KG1 (cell line): ENCODE results near the gene COLEC11.

Experiments used
- DNase-seq: peaks from one replicate; lab custom pipeline; 2025; lab: John Stamatoyannopoulos, UW

Gene COLEC11

GRCh38 chr2:3585261-3586109, 9.4 kb upstream of the COLEC11 start:
- DNase-seq, result no peak

DNA sequence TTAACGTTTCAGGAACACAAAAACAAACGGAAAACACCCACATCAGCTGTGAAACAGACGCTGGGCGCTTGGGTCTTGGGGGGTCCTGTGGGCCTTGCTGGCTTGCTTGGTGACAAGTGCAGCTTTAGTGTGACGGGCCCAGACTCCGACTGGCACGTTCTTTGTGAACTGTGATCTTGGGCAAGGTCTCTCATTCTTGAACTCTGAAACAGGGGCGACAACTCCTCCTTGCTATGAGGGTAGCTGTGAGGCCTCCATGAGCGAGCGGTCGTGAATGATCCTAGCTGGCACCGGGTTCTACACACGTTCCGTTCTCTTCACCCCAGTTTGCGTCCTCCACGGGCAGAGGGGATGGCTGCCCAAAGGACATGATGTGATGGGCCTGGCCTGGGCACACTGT, 8.7 kb upstream of the COLEC11 start:
- no peak for DNase-seq

- no peak for DNase-seq
Measured at GRCh38 chr2:3587021-3587420, 7.9 kb upstream of the COLEC11 start.

DNA sequence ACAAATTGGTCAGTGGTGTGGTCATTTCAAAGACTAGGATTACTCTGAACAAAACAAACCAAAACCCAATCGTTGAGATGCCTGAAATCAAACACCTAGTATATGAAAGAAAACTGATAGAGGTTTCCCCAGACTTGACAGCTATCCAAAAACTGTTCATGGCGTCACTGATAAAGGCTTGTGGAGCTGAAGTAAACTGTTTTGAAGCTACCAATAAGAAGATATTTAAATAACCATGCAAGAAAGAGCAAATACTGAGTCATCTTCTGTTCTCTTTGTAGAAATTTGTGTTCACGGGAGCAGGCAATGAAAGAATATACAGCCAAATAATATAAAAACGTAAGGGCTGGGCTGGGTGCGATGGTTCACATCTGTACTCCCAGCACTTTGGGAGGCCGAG, 7.5 kb upstream of the COLEC11 start:
- no peak for DNase-seq

GRCh38 chr2:3588084-3588483, 6.8 kb upstream of the COLEC11 start:
- DNase-seq, result no peak

- no peak for DNase-seq
Measured at GRCh38 chr2:3589086-3589485, 5.8 kb upstream of the COLEC11 start.

DNA sequence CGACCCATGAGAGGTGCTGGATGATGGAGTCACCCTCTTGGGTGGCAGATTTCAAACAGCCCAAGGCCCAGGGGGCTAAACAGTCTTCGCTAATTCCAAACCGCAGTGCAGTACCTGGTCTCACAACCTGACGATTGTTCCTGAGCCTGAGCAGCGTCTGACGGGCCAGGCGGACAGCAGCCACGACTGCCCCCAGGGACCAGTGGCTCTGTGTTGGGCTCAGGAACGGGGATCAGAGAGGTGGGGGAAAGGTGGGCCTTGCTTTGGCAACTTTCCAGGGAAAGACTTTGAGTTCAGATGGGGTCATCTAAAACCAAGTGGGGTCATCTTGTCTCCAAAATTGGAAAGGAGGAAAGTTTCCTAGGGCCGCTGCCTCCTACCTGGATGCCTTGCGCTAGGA, 492 bp downstream of the COLEC11 start:
- DNase-seq, result no peak

DNA sequence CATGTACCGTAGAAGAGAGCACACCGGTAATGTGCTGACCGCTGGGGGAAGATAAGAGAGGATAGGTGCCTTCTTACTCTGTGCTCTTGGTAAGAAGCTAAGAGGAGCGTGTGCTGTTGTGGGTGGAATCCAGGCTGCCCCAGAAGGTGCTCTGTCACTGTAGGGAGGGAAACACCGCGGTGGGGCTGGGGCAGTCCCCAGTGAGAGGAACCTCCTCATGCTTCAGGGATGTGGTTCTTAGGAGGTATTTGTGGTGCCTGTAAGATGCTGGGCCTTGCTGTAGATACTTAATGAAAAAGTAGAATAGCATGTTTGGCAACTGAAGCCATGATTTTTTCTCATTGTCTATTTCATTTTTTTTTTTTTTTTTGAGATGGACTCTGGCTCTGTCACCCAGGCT, 1.1 kb downstream of the COLEC11 start:
- DNase-seq, result no peak

- no peak for DNase-seq
Measured at GRCh38 chr2:3596901-3597417, 2.0 kb downstream of the COLEC11 start.

GRCh38 chr2:3597567-3597966, 2.7 kb downstream of the COLEC11 start:
- DNase-seq, result no peak

DNA sequence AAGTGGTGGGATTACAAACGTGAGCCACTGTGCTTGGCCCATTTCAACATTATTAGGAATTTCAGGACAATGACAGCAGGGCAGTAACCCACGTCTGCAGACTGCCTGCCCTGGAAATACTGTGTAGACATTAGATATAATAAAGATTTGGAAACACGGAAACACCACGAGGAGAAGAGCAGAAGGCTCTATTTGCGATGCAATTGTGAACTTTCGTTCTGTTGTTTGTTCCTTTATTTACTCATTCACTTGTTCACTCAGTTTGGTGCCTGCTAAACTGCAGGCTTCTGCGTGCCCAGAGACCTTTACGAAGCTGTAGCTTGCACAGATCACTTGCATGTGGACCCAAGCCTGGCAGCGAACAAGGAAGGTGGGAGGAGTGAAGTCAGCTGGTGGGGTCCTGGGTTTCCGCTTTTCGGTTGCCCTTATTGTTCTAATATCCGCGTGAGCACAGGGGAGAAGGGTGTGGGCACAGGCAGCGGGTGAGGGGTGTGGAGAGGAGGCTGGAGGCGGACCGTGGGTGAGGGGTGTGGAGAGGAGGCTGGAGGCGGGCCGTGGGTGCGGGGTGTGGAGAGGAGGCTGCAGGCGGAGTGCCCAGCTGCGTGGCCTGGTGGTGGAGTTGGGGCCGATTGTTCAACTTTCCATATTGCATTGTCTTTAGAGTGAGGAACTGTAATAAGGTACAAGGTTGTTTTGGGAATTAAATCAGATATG, 3.4 kb downstream of the COLEC11 start:
- no peak for DNase-seq

DNA sequence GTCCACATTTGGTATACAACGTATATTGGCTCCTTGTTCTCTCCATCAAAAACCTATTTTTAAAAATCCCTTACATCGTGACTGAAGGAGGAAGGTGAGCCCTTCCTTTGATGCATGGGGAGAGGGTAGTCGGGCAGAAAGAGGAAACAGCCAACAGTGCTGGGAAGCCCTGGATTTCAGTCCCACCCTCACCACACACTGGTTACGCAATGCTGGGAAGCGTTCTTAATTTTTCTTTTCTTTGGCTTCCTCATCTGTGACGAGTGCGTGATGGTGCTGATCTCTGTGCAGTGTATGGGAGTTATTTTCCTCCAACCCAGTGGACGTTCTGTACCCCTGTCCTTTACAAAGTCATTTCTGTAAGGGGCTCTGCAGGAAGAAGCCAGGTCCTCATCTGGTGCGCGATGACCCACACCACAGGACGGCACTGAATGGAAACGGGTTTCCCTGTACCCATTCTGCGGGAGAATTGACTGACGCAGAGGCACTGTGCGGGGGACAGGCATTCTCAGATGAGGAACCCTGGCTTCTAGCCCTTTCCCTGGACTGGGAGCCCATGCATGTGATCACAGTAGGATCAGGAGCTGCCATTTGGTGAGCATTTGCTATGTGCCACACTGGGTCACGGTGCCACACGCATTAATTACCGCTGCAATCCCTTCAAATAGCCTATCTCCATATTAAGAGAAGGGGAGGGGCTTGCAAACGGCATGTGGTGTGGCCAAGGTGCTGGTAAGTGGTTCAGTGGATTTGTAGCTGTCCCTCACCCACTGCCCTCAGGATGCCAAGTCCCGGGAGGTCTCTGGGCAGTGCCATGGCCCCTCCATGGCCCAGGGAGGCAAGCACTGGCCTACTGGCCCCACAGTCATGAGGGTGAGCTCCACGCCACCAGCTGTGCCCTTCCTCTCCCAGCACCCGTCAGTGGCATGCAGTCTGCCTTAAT, 4.3 kb downstream of the COLEC11 start:
- no peak for DNase-seq

DNA sequence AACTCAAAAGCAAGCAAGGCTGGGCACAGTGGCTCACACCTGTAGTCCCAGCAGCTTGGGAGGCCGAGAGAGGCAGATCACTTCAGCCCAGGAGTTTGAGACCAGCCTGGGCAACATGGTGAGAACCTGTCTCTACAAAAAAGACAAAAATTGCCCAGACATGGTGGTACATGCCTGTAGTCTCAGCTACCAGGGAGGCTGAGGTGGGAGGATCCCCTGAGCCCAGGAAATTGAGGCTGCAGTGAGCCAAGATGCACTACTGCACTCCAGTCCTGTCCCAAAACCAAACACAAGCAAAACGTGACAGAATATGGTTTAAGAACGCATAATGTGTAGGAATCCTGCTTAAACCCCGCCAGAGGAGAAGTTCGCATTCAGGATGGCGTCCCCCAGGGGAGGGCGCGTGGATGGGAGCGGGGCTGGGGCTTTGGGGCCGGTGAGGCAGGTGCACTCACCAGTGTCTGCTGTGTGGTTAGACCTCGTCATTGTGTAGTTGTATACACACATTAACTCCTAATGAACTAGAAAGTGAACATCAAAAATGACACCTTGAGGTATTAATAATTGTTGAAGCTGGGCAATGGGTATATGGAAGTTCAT, 5.4 kb downstream of the COLEC11 start:
- no peak for DNase-seq

GRCh38 chr2:3601561-3602271, 6.8 kb downstream of the COLEC11 start:
- DNase-seq, result no peak

- DNase-seq, result no peak
Measured at GRCh38 chr2:3602553-3603339, 7.8 kb downstream of the COLEC11 start.

GRCh38 chr2:3603536-3604206, 8.8 kb downstream of the COLEC11 start:
- DNase-seq, result no peak

DNA sequence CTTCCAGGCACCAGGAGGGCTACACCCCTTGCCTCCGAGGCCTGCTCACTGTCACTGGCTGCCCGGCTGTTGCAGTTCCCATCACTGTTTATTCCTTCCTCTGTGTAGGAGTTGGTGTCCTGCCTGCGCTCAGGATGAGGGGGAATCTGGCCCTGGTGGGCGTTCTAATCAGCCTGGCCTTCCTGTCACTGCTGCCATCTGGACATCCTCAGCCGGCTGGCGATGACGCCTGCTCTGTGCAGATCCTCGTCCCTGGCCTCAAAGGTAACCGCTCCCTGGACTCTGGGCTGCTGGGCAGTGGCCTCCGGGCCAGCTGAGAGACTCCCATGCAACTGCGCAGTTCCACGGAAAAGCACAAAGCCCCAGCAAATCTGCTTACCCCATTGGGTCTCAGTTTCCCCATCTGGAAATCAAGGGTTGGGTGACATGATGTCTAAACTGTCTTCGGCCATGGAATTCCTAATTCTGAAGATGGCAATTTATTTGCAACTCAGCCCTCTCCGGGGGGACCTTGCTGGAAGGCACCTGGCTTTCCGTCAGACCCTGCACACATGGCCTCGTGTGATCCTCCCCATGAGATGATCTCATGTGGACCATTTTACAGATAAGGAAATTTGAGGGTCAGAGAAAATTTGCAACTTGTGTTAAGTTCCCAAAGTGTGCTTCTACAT, 9.4 kb downstream of the COLEC11 start:
- DNase-seq, result no peak

DNA sequence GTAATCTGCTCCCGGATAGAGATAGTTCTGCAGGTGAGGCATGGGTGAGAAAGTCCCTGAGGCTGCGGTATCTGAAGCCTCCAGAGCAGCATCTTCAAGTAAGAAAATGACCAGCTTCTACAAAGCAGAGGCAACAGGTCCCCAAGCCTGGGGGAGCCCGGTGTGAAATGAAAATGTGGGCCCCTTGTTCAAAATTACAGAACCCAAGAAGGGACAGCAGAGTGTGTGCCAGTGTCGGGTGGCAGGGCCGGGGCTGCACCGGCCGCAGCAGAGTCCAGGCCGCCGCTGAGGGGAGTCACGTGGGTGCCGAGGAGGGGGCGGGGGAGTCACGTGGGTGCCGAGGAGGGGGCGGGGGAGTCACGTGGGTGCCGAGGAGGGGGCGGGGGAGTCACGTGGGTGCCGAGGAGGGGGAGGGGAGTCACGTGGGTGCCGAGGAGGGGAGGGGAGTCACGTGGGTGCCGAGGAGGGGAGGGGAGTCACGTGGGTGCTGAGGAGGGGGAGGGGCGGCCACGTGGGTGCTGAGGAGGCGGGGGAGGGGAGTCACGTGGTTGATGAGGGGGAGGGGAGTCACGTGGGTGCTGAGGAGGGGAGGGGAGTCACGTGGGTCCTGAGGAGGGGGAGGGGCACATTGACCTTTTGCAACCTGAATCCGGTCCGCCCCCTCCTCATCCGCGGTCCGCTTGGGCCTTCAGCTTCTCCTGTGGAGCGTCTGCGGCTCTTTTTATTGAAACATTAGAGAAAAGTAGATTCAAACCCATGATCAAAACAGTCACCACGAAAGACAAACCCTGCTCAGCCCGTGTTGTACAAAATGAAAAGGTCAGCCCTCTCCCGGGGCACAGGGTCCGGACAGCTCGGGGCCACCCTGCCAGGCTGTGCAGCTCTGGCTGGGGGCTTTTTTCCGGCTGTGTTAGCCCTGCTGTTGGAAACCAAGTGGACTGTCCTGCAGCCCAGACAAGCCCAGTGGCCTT, 10.4 kb downstream of the COLEC11 start:
- DNase-seq, result no peak
